ENCODE data around the gene GPR78. TPM values are rescaled to one million over a fixed set of nuclear protein-coding genes. Genes with fewer than 3 reads are reported as not detected.

Gene GPR78
- total and polyA plus RNA-seq, 4 donors = 0.05 to 0.28 TPM; not detected in 2

GRCh38 chr4:8591114-8591513 lies 10.9 kb downstream of the GPR78 start:
- Histone ChIP-seq H3K27me3 (ENCODE audit: control insufficient read depth in 3 of 3, insufficient read depth in 3 of 3, low read length in 2 of 3) (peaks cover 0 to 38% (median 19%) of the 10 kb centered on the region in 3 donors), H3K9ac (ENCODE audit: insufficient read depth in 1 of 2, low read length in 2 of 2) (no peak overlapping the region)
- DNase-seq = no peak

GRCh38 chr4:8591626-8592365 lies 11.6 kb downstream of the GPR78 start:
- peaks cover 0 to 5% (median 0%) of the 10 kb centered on the region in 5 donors for H3K4me1 ChIP-seq (ENCODE audit: control insufficient read depth in 5 of 5, insufficient read depth in 5 of 5, low read length in 5 of 5)
- H3K4me3 ChIP-seq = no peak overlapping the region
- no peaks in the 10 kb centered on the region for H3K36me3 ChIP-seq (ENCODE audit: control insufficient read depth in 4 of 4, insufficient read depth in 4 of 4, low read length in 4 of 4)
- 64 to 66% methylated on average over 15 of the region's 15 CpGs for WGBS, 2 donors
- H3K9me3 ChIP-seq (ENCODE audit: control insufficient read depth in 4 of 4, insufficient read depth in 3 of 4, low read length in 3 of 4) = no peaks in the 10 kb centered on the region
- H3K9ac ChIP-seq (ENCODE audit: insufficient read depth in 1 of 2, low read length in 2 of 2) = no peak overlapping the region
- peaks cover 0 to 38% (median 19%) of the 10 kb centered on the region in 3 donors for H3K27me3 ChIP-seq (ENCODE audit: control insufficient read depth in 3 of 3, insufficient read depth in 3 of 3, low read length in 2 of 3)
- no peak overlapping the region for H3K27ac ChIP-seq (ENCODE audit: low read depth in 1 of 2, low read length in 1 of 2)
- no peak for ATAC-seq (ENCODE audit: insufficient read depth, low FRiP score)
- no peak for TF ChIP-seq CTCF (IDR thresholded peaks at IDR 0.05; ENCODE audit: control extremely low read depth, extremely low read depth)
- DNase-seq = no peak

More at GRCh38 chr4:8591114-8591513, 10.9 kb downstream of the GPR78 start:
- TF ChIP-seq CTCF (IDR thresholded peaks at IDR 0.05; ENCODE audit: control extremely low read depth, extremely low read depth) = no peak
- no peak overlapping the region for H3K27ac ChIP-seq (ENCODE audit: low read depth in 1 of 2, low read length in 1 of 2)
- no peak overlapping the region for H3K4me3 ChIP-seq
- peaks cover 0 to 5% (median 0%) of the 10 kb centered on the region in 5 donors for H3K4me1 ChIP-seq (ENCODE audit: control insufficient read depth in 5 of 5, insufficient read depth in 5 of 5, low read length in 5 of 5)
- 79 to 82% methylated on average over 9 of the region's 9 CpGs for WGBS, 2 donors
- H3K9me3 ChIP-seq (ENCODE audit: control insufficient read depth in 4 of 4, insufficient read depth in 3 of 4, low read length in 3 of 4) = no peaks in the 10 kb centered on the region
- H3K36me3 ChIP-seq (ENCODE audit: control insufficient read depth in 4 of 4, insufficient read depth in 4 of 4, low read length in 4 of 4) = no peaks in the 10 kb centered on the region
- ATAC-seq (ENCODE audit: insufficient read depth, low FRiP score) = no peak

GRCh38 chr4:8592366-8593263 lies 12.4 kb downstream of the GPR78 start, which contains the start of gene CPZ:
Gene CPZ, plus strand, starts transcription at chr4:8592765. Its CDS starts 69 bp downstream, at chr4:8592834.
- peaks cover 0 to 5% (median 0%) of the 10 kb centered on the region in 5 donors for H3K4me1 ChIP-seq (ENCODE audit: control insufficient read depth in 5 of 5, insufficient read depth in 5 of 5, low read length in 5 of 5)
- ATAC-seq (ENCODE audit: insufficient read depth, low FRiP score) = no peak
- WGBS, 2 donors = 2 to 4% methylated on average over 52 to 58 of the region's 58 CpGs
- DNase-seq = peak; percentile 35 to 65 (median 60)
- no peak within 1 kb of the TSS for H3K9ac ChIP-seq (ENCODE audit: insufficient read depth in 1 of 2, low read length in 2 of 2)
- no peak within 1 kb of the TSS for H3K4me3 ChIP-seq
- no peaks in the 10 kb centered on the region for H3K9me3 ChIP-seq (ENCODE audit: control insufficient read depth in 4 of 4, insufficient read depth in 3 of 4, low read length in 3 of 4)
- TF ChIP-seq CTCF (IDR thresholded peaks at IDR 0.05; ENCODE audit: control extremely low read depth, extremely low read depth) = no peak
- H3K36me3 ChIP-seq (ENCODE audit: control insufficient read depth in 4 of 4, insufficient read depth in 4 of 4, low read length in 4 of 4) = no peaks in the 10 kb centered on the region
- H3K27ac ChIP-seq (ENCODE audit: low read depth in 1 of 2, low read length in 1 of 2) = no peak within 1 kb of the TSS
- H3K27me3 ChIP-seq (ENCODE audit: control insufficient read depth in 3 of 3, insufficient read depth in 3 of 3, low read length in 2 of 3) = peaks cover 0 to 38% (median 19%) of the 10 kb centered on the region in 3 donors
